Measurements from ENCODE around the gene C1QTNF3. TPM values are rescaled to one million over a fixed set of nuclear protein-coding genes. Genes with fewer than 3 reads are reported as not detected.
A peak's percentile ranks its signal among the peaks of the same experiment; 100 is the strongest.
"Not testable (repeated sequence)": the region's sequence is repeated elsewhere in the genome, so short reads cannot be mapped to it uniquely, and the experiment has no call there.

Gene C1QTNF3
- total RNA-seq, 3 donors from 2014 or later (not counting 1 experiment from before 2014, with no cell fraction given): 10.5 to 11.4 (median 11.3) TPM

DNA sequence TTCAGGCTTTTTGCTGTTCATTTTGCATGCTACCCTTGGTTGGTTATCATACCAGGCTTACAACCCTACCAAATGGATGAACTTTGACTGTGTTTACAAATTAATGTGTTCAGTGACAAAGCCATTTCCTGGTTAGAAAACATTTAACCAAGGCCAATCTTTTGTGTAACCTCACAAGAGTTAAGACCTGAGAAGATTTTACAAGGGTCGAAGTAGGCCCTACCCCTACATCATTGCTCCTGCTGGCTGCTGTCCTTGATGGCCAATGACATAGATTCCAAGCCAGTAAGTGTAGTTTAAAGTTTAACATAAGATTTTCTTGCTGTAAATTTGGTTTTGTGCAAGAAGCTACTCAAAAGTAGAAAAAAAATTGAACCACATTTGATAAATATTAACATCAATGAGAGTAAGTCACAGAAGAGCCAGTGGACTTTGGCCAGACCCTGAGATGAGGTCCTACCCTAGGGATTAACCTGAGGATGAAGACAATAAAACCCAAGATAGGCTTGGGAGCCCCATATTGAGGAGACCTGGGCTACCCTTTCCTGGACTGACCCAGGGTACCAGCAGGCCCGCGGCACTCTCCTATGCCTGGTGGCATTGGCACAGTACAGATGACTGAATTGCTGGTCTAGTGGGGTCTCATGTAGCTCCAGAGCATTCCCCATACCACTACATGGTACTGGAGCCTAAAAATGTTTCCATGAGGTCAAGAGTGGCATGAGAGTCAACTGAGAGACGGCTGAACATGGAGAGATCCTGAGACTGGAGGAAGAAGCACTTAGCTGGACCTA is 8.3 kb downstream of the C1QTNF3 start:
- Histone ChIP-seq H3K27me3 (ENCODE audit: control insufficient read depth, insufficient read depth, low read length) (no peaks in the 10 kb centered on the region), H3K4me1 (ENCODE audit: control insufficient read depth, insufficient read depth, low read length) (no peaks in the 10 kb centered on the region), H3K27ac (ENCODE audit: low read length) (no peak overlapping the region), H3K4me3 (ENCODE audit: low read length) (no peak overlapping the region), H3K9me3 (ENCODE audit: control insufficient read depth, insufficient read depth, low read length) (no peaks in the 10 kb centered on the region), H3K36me3 (ENCODE audit: control insufficient read depth, insufficient read depth, low read length) (peaks cover 11% of the 10 kb centered on the region)
- Mint-ChIP-seq H3K36me3 (peaks cover 13% of the 10 kb centered on the region), H3K4me1 (peaks cover 0 to 13% of the 10 kb centered on the region in 2 donors), H3K27ac (peak overlapping the region in 1 of 2 donors; percentile 71), H3K4me3 (no peak overlapping the region), H3K27me3 (ENCODE audit: low read depth in 2 of 2) (no peaks in the 10 kb centered on the region), H3K9me3 (no peaks in the 10 kb centered on the region)
- DNase-seq (no peak), ATAC-seq (no peak)
- intact Hi-C loops (cut with micrococcal nuclease): no loop called here
- 99% methylated on average over 4 of the region's 4 CpGs for WGBS (ENCODE audit: insufficient coverage)
- TF ChIP-seq, protein P1, sequence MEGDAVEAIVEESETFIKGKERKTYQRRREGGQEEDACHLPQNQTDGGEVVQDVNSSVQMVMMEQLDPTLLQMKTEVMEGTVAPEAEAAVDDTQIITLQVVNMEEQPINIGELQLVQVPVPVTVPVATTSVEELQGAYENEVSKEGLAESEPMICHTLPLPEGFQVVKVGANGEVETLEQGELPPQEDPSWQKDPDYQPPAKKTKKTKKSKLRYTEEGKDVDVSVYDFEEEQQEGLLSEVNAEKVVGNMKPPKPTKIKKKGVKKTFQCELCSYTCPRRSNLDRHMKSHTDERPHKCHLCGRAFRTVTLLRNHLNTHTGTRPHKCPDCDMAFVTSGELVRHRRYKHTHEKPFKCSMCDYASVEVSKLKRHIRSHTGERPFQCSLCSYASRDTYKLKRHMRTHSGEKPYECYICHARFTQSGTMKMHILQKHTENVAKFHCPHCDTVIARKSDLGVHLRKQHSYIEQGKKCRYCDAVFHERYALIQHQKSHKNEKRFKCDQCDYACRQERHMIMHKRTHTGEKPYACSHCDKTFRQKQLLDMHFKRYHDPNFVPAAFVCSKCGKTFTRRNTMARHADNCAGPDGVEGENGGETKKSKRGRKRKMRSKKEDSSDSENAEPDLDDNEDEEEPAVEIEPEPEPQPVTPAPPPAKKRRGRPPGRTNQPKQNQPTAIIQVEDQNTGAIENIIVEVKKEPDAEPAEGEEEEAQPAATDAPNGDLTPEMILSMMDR (IDR thresholded peaks at IDR 0.05): no peak

DNA sequence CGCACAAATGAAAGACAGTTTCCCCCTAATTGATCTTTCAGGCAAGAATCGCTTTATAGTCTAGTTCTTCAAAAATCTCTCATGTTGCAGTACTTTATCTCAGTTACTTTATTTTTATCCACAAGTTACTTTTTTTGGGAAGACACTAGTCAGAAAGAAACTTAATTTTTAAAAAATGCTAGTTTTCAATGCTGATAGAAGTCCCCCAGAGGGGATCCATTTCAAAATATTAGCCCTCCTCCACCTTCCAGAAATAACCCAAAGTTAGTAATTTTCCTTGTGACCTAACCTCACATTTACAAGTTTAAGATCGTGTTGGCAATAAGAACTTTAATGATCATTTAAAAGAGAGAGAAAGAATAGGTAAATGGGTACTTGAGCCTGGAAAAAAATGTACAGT is 11.0 kb downstream of the C1QTNF3 start:
- H3K27me3 ChIP-seq (ENCODE audit: control insufficient read depth, insufficient read depth, low read length): no peaks in the 10 kb centered on the region
- Mint-ChIP-seq H3K4me1 (peaks cover 0 to 13% of the 10 kb centered on the region in 2 donors), H3K9me3 (no peaks in the 10 kb centered on the region), H3K4me3 (no peak overlapping the region), H3K36me3 (peaks cover 13% of the 10 kb centered on the region), H3K27ac (no peak overlapping the region), H3K27me3 (ENCODE audit: low read depth in 2 of 2) (no peaks in the 10 kb centered on the region)
- no peak for DNase-seq
- 84% methylated on average over 2 of the region's 3 CpGs for WGBS (ENCODE audit: insufficient coverage)
- no peak overlapping the region for H3K4me3 ChIP-seq (ENCODE audit: low read length)
- peaks cover 11% of the 10 kb centered on the region for H3K36me3 ChIP-seq (ENCODE audit: control insufficient read depth, insufficient read depth, low read length)
- intact Hi-C loops (cut with micrococcal nuclease): no loop called here
- no peaks in the 10 kb centered on the region for H3K9me3 ChIP-seq (ENCODE audit: control insufficient read depth, insufficient read depth, low read length)
- no peak overlapping the region for H3K27ac ChIP-seq (ENCODE audit: low read length)
- no peak for ATAC-seq
- TF ChIP-seq, protein P1 (IDR thresholded peaks at IDR 0.05): no peak
- H3K4me1 ChIP-seq (ENCODE audit: control insufficient read depth, insufficient read depth, low read length): no peaks in the 10 kb centered on the region

- no peaks in the 10 kb centered on the region for H3K4me1 ChIP-seq (ENCODE audit: control insufficient read depth, insufficient read depth, low read length)
- H3K4me3 ChIP-seq (ENCODE audit: low read length): no peak overlapping the region
- Mint-ChIP-seq H3K4me1 (peaks cover 0 to 13% of the 10 kb centered on the region in 2 donors), H3K27ac (no peak overlapping the region), H3K9me3 (no peaks in the 10 kb centered on the region), H3K36me3 (peaks cover 17% of the 10 kb centered on the region), H3K27me3 (ENCODE audit: low read depth in 2 of 2) (no peaks in the 10 kb centered on the region), H3K4me3 (no peak overlapping the region)
- intact Hi-C loops (cut with micrococcal nuclease): no loop called here
- no peaks in the 10 kb centered on the region for H3K9me3 ChIP-seq (ENCODE audit: control insufficient read depth, insufficient read depth, low read length)
- 90% methylated on average over 2 of the region's 2 CpGs for WGBS (ENCODE audit: insufficient coverage)
- TF ChIP-seq, protein P1 (IDR thresholded peaks at IDR 0.05): no peak
- H3K27me3 ChIP-seq (ENCODE audit: control insufficient read depth, insufficient read depth, low read length): no peaks in the 10 kb centered on the region
- H3K27ac ChIP-seq (ENCODE audit: low read length): no peak overlapping the region
- ATAC-seq: no peak
- no peak for DNase-seq
- H3K36me3 ChIP-seq (ENCODE audit: control insufficient read depth, insufficient read depth, low read length): peaks cover 11% of the 10 kb centered on the region
These were observed 11.9 kb downstream of the C1QTNF3 start for GRCh38 chr5:34031117-34031516.

- H3K4me1 Mint-ChIP-seq: peaks cover 0 to 12% of the 10 kb centered on the region in 2 donors
- H3K9me3 ChIP-seq (ENCODE audit: control insufficient read depth, insufficient read depth, low read length): not testable (repeated sequence)
These were observed 12.4 kb downstream of the C1QTNF3 start for GRCh38 chr5:34030585-34030984.

More at GRCh38 chr5:34030585-34030984, 12.4 kb downstream of the C1QTNF3 start:
- H3K4me1 ChIP-seq (ENCODE audit: control insufficient read depth, insufficient read depth, low read length); H3K4me3 Mint-ChIP-seq; ATAC-seq; H3K27ac Mint-ChIP-seq; H3K4me3 ChIP-seq (ENCODE audit: low read length); H3K27me3 Mint-ChIP-seq (ENCODE audit: low read depth in 2 of 2); H3K9me3 Mint-ChIP-seq; DNase-seq; H3K27me3 ChIP-seq (ENCODE audit: control insufficient read depth, insufficient read depth, low read length); H3K27ac ChIP-seq (ENCODE audit: low read length); intact Hi-C loops (cut with micrococcal nuclease): not testable (repeated sequence)
- WGBS (ENCODE audit: insufficient coverage): 100% methylated on average over 1 of the region's 2 CpGs
- peaks cover 11% of the 10 kb centered on the region for H3K36me3 ChIP-seq (ENCODE audit: control insufficient read depth, insufficient read depth, low read length)
- H3K36me3 Mint-ChIP-seq: peaks cover 23% of the 10 kb centered on the region

All from natural killer cell (primary cell).